22Rv1 (cell line): ENCODE results near the gene STS.

Experiments
- CTCF ChIP-seq: fragments of 450-650 bp; IDR thresholded peaks from 2 replicates; pipeline ENCODE4 v1.5.1; 2017; ENCODE audit warnings: mild to moderate bottlenecking
- ZFX ChIP-seq: fragments of 450-650 bp; IDR thresholded peaks from 2 replicates; pipeline ENCODE4 v1.6.1; 2017; ENCODE audit warnings: antibody characterized with exemption, borderline replicate concordance

- TF ChIP-seq CTCF = no peak
- no peak for TF ChIP-seq ZFX
Measured at GRCh38 chrX:7100022-7100421, 47.5 kb upstream of the STS start.
